Ovary (tissue), 3 donors: ENCODE measurements around the gene ARMH3.

Source experiments
- CTCF ChIP-seq, 3 donors: fragments of 450-650 bp in 2 of 3; fragments of 200-600 bp in 1 of 3; IDR thresholded peaks; one replicate each; pipeline versions ENCODE4 v1.5.1 to v1.8.0; 2016 to 2022; ENCODE audit warnings: antibody characterized with exemption in 3 of 3, mild to moderate bottlenecking in 1 of 3
- POLR2A ChIP-seq: fragments of 450-650 bp; IDR thresholded peaks from one replicate; pipeline ENCODE4 v1.6.1; 2017; ENCODE audit warnings: antibody characterized with exemption, mild to moderate bottlenecking, moderate library complexity
- donor health status: DM: no; HTN: no; CAD: no.

- TF ChIP-seq POLR2A: no peak
- TF ChIP-seq CTCF (IDR thresholded peaks at IDR 0.05): no peak
These were observed 227.9 kb downstream of the ARMH3 start for GRCh38 chr10:101827919-101828600.
